HepG2 (cell line): Measurements from ENCODE around the gene IL17C. TPM values are rescaled to one million over a fixed set of nuclear protein-coding genes. Genes with fewer than 3 reads are reported as not detected.

Experiments used
- ATM ChIP-seq: fragments of 450-650 bp; IDR thresholded peaks from 2 replicates; pipeline ENCODE4 v1.7.1; 2017; ENCODE audit warnings: mild to moderate bottlenecking, borderline replicate concordance
- CEBPZ ChIP-seq: IDR thresholded peaks from 2 replicates; pipeline ENCODE4 v1.6.1; 2012; ENCODE audit warnings: low read length, improper control_type of control experiment
- GMEB2 ChIP-seq: IDR thresholded peaks from 2 replicates; pipeline ENCODE4 v1.6.1; 2016; ENCODE audit warnings: missing biosample characterization, missing genetic modification reagents, low read depth
- LBX2 ChIP-seq: sonication (generic); formaldehyde crosslinking; IDR thresholded peaks from 2 replicates; pipeline ENCODE4 v1.5.0; 2020; ENCODE audit warnings: missing genetic modification reagents, mild to moderate bottlenecking, borderline replicate concordance
- ZBTB33 ChIP-seq: sonication (generic); formaldehyde crosslinking; IDR thresholded peaks from 2 replicates; pipeline ENCODE4 v1.4.0; 2020; ENCODE audit warnings: missing genetic modification reagents
- ZNF407 ChIP-seq: sonication (generic); formaldehyde crosslinking; IDR thresholded peaks from one replicate; pipeline ENCODE4 v1.5.1; 2020; ENCODE audit warnings: mild to moderate bottlenecking, missing genetic modification reagents; ENCODE audit errors: not compliant biosample characterization
- ZNF782 ChIP-seq: sonication (generic); formaldehyde crosslinking; IDR thresholded peaks from 2 replicates; pipeline ENCODE4 v1.4.0; 2020; ENCODE audit warnings: missing genetic modification reagents, mild to moderate bottlenecking, borderline replicate concordance
- ZNF784 ChIP-seq: sonication (generic); formaldehyde crosslinking; IDR thresholded peaks from 2 replicates; pipeline ENCODE4 v1.5.1; 2020; ENCODE audit warnings: missing genetic modification reagents, mild to moderate bottlenecking, borderline replicate concordance
- ZSCAN20 ChIP-seq: sonication (generic); formaldehyde crosslinking; IDR thresholded peaks from 2 replicates; pipeline ENCODE4 v1.4.0; 2020; ENCODE audit warnings: missing genetic modification reagents, mild to moderate bottlenecking, borderline replicate concordance
- polyA plus RNA-seq, 8 experiments: library from polyadenylated mRNA; depleted of rRNA in 3 of 8; stranded (reverse) in 7 of 8; unstranded in 1 of 8; fragments of >200 nt; fragmentation: Illumina TruSeq in 4 of 8; extraction: Trizol in 4 of 8; gene quantifications; 2 replicates each; pipeline versions ENCODE4 v1.2.1 to v1.2.3, GENCODE V29; 2011 to 2016; ENCODE audit warnings: low read depth in 4 of 8, missing spikeins in 1 of 8, mixed read lengths in 1 of 8; ENCODE audit not compliant: insufficient read depth in 1 of 8
- total RNA-seq, 5 experiments: library from RNA; depleted of rRNA; stranded (reverse); fragments of >200 nt; fragmentation: Illumina TruSeq; extraction: Trizol; gene quantifications; 2 replicates each; pipeline ENCODE4 v1.2.3, GENCODE V29; 2016; ENCODE audit warnings: low read depth in 1 of 5

The IL17C gene
- total and polyA plus RNA-seq, 2 of the 13 experiments (the other 11 are each of a cell fraction or from before 2014, with no cell fraction given) = not detected

- TF ChIP-seq ZNF407 (CRISPR knock-in tag) = no peak
- TF ChIP-seq GMEB2 (CRISPR knock-in tag) = no peak
- TF ChIP-seq ATM = no peak
- TF ChIP-seq LBX2 (CRISPR knock-in tag) = no peak; the same call in 1 of the 2 replicates
- no peak for TF ChIP-seq ZNF784 (CRISPR knock-in tag)
- peak; percentile 71; the same call in 1 of the 2 replicates for TF ChIP-seq ZBTB33 (CRISPR knock-in tag)
- no peak for TF ChIP-seq ZSCAN20
- no peak for TF ChIP-seq CEBPZ
- no peak for TF ChIP-seq ZNF782 (CRISPR knock-in tag)
Measured at GRCh38 chr16:88651276-88651988, 13.1 kb downstream of the IL17C start (continued).
